Uterus (tissue), 2 donors: ENCODE measurements around the gene NPTXR.

Experiments
- POLR2A ChIP-seq, 2 donors: fragments of 450-650 bp; IDR thresholded peaks; one replicate each; pipeline ENCODE4 v1.6.1; 2016; ENCODE audit warnings: antibody characterized with exemption in 2 of 2, mild to moderate bottlenecking in 1 of 2, moderate library complexity in 1 of 2
- TF ChIP-seq, protein P1 (sequence below), 4 experiments: fragments of 200-600 bp in 2 of 4; fragments of 450-650 bp in 2 of 4; sonication (generic) in 2 of 4; IDR thresholded peaks; one replicate each; pipeline ENCODE4 v1.5.1; 2016 to 2019; ENCODE audit warnings: antibody characterized with exemption in 4 of 4, mild to moderate bottlenecking in 2 of 4, moderate library complexity in 1 of 4

DNA sequence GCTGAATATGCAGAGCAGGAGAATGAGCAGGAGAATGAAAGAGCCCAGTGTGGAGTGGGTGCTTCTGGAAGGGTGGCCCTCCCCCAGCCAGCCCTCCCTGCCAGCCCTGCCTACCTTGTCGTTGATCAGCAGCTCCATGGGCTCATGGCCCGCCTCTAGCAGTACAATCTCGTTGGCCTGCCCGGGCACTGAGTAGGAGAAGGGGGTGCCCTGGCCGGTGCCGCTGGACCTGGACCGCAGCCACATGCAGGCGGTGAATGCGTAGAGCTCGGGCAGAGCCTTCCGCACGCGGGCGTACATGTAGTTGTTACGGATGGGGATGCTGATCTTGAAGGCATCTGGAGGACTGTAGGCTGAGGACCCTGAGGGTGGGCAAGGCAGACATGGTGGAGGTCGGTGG is 17.4 kb downstream of the NPTXR start:
- no peak for TF ChIP-seq POLR2A (IDR thresholded peaks at IDR 0.05)
- TF ChIP-seq, protein P1, sequence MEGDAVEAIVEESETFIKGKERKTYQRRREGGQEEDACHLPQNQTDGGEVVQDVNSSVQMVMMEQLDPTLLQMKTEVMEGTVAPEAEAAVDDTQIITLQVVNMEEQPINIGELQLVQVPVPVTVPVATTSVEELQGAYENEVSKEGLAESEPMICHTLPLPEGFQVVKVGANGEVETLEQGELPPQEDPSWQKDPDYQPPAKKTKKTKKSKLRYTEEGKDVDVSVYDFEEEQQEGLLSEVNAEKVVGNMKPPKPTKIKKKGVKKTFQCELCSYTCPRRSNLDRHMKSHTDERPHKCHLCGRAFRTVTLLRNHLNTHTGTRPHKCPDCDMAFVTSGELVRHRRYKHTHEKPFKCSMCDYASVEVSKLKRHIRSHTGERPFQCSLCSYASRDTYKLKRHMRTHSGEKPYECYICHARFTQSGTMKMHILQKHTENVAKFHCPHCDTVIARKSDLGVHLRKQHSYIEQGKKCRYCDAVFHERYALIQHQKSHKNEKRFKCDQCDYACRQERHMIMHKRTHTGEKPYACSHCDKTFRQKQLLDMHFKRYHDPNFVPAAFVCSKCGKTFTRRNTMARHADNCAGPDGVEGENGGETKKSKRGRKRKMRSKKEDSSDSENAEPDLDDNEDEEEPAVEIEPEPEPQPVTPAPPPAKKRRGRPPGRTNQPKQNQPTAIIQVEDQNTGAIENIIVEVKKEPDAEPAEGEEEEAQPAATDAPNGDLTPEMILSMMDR (IDR thresholded peaks at IDR 0.05): no peak
